Right lobe of liver (tissue), 6 donors: ENCODE measurements around the gene GALNT10. TPM values are rescaled to one million over a fixed set of nuclear protein-coding genes. Genes with fewer than 3 reads are reported as not detected.

Source experiments
- ATAC-seq, 4 donors: fragments of 200-7000 bp; cut with Tn5 transposase; one replicate each; pipeline ENCODE4 v1.9.1; 2020; ENCODE audit warnings: mild to moderate bottlenecking in 4 of 4, moderate library complexity in 4 of 4
- DNase-seq, 3 donors: peaks; one replicate each; pipeline ENCODE4 v3.0.0-alpha.2; 2020
- H3K27ac ChIP-seq, 3 donors: fragments of 200-600 bp; one replicate each; pipeline ENCODE4 v1.8.0; 2022
- H3K27me3 ChIP-seq, 2 donors: fragments of 200-600 bp; one replicate each; pipeline ENCODE4 v1.8.0; 2022
- H3K36me3 ChIP-seq, 4 donors: fragments of 200-600 bp; sonication (generic) in 1 of 4; one replicate each; pipeline versions ENCODE4 v1.5.1 to v1.8.0; 2017 to 2022; ENCODE audit warnings: control low read depth in 1 of 4
- H3K4me1 ChIP-seq, 4 donors: fragments of 200-600 bp; sonication (generic) in 1 of 4; one replicate each; pipeline versions ENCODE4 v1.5.1 to v1.8.0; 2017 to 2022; ENCODE audit warnings: control low read depth in 1 of 4
- H3K4me3 ChIP-seq, 3 donors: fragments of 200-600 bp; one replicate each; pipeline ENCODE4 v1.8.0; 2022
- H3K9me3 ChIP-seq, 4 donors: fragments of 200-600 bp; sonication (generic) in 1 of 4; one replicate each; pipeline versions ENCODE4 v1.5.1 to v1.8.0; 2017 to 2022; ENCODE audit warnings: control low read depth in 1 of 4
- POLR2A ChIP-seq: fragments of 450-650 bp; IDR thresholded peaks from one replicate; pipeline ENCODE4 v1.6.1; 2017; ENCODE audit warnings: antibody characterized with exemption, mild to moderate bottlenecking
- WGBS: methylation state at CpG from one replicate; pipeline ENCODE4 v1.1.6; 2018; ENCODE audit warnings: low coverage, low lambda C conversion rate; ENCODE audit not compliant: insufficient coverage; ENCODE audit errors: missing lambda C conversion rate; 5-methylcytosine and 5-hydroxymethylcytosine counted together
- intact Hi-C, 2 donors: fragments of 100-400 bp; cut with DNase I; formaldehyde crosslinking; loops; one replicate each; pipeline versions ENCODE4 v1.11.2 to v1.14.1; 2022
- total RNA-seq, 6 experiments: library from RNA; depleted of rRNA in 2 of 6; stranded (reverse); fragments of >200 nt in 2 of 6; fragmentation: NEBNext Ultra II Directional in 3 of 6; extraction: Animal tissue kit (Norgen Biotek cat#: 25700) in 3 of 6; gene quantifications; one replicate each; pipeline versions ENCODE4 v1.1.0 to v1.2.4, GENCODE V29; 2016 to 2023
- TF ChIP-seq, protein P1 (sequence below), 4 donors: fragments of 200-600 bp in 3 of 4; fragments of 450-650 bp in 1 of 4; IDR thresholded peaks; one replicate each; pipeline versions ENCODE4 v1.5.1 to v1.8.0; 2016 to 2022; ENCODE audit warnings: antibody characterized with exemption in 4 of 4, mild to moderate bottlenecking in 2 of 4
- donor health status: DM: no; HTN: yes; CAD: no.
- donor health status: DM: no; HTN: no; CAD: no.
- donor health status: DM: no; HTN: no; CAD: no.
- donor health status: DM: no; HTN: yes; CAD: no.
- donor health status: DM: no; HTN: yes; CAD: no.

GALNT10 gene
- total RNA-seq, 6 experiments from 2014 or later = 4.0 to 9.7 (median 7.1) TPM

DNA sequence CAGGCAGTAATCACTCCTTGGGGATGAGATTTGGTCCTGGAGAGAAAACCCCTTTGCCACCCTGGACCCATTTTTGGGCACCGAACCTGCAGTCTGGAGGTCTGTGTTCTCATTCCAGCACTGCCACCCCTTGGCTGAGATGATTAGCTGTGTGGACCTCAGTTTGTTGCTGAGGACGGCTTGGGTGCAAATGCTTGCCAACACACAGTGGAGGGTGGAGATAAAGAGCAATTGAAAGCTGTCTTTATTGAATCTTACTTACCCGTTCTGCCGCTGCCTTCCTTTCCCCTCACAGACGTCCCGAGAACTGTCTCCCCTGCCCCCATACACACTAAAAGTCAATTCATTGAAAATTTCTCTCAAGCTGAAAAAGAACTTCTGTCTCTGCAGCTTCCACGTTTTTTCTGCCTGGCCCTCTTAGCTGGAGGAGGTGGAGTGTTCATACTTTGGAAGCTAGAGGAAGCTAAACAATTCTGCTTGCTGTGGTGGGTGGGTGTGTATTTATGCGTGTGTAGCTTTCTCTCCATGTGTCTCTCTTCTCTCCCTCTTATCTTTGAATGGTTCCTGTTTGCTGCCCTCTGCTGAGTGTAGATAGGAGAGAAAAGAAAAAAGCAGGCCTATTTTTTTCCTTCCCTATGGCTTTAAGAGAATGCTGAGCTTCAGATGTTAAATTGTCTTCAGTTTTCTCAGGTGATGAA is 6.6 kb downstream of the GALNT10 start:
- WGBS = 31% methylated on average over 8 of the region's 8 CpGs
- no peak for DNase-seq
- Histone ChIP-seq H3K27ac (no peak overlapping the region), H3K9me3 (no peaks in the 10 kb centered on the region), H3K4me1 (no peaks in the 10 kb centered on the region), H3K27me3 (no peaks in the 10 kb centered on the region), H3K36me3 (no peaks in the 10 kb centered on the region), H3K4me3 (no peak overlapping the region)
- intact Hi-C loops = loop anchor here in 1 of 2 donors (10.0 kb wide), 1 partner anchor 222 kb away; no protein-coding TSS in a partner anchor
- TF ChIP-seq, protein P1, sequence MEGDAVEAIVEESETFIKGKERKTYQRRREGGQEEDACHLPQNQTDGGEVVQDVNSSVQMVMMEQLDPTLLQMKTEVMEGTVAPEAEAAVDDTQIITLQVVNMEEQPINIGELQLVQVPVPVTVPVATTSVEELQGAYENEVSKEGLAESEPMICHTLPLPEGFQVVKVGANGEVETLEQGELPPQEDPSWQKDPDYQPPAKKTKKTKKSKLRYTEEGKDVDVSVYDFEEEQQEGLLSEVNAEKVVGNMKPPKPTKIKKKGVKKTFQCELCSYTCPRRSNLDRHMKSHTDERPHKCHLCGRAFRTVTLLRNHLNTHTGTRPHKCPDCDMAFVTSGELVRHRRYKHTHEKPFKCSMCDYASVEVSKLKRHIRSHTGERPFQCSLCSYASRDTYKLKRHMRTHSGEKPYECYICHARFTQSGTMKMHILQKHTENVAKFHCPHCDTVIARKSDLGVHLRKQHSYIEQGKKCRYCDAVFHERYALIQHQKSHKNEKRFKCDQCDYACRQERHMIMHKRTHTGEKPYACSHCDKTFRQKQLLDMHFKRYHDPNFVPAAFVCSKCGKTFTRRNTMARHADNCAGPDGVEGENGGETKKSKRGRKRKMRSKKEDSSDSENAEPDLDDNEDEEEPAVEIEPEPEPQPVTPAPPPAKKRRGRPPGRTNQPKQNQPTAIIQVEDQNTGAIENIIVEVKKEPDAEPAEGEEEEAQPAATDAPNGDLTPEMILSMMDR (IDR thresholded peaks at IDR 0.05) = peak in 3 of 4 donors; percentile 20 to 23 (median 20)
- TF ChIP-seq POLR2A = no peak
- peak; percentile 64 to 83 (median 79) for ATAC-seq

DNA sequence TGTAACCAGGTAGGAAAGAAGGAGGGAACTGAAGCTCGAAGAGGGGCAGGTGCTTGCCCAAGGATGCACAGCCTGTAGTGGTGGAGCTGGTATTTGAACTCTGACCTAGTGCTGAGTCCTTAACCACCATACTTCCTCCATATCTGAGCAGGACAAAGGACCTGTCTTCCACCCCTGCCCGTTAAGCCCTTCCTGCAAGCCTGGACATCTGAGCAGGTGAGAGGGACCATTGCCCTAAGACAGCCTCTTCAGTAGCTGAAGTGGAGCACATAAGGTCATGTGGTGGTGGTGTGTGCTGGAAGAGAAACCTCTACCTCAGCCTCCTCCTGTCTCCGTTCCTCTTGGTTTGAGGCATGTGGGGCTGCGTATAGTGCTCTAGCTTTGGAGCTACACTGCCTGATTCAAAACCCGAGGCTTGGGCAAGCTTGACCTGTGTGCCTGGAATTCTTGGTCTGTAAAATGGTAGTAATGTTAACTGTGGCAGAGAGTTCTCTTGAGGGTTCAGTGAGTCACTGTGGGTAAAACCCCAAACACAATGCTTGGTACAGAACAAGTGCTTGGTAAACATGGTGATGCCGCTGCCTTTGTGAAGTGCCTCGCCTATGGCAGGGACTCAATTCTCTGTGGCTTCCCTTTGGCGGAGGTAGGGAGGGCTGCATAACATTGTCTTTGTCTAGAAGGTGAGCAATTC is 7.4 kb downstream of the GALNT10 start:
- no peaks in the 10 kb centered on the region for H3K4me1 ChIP-seq
- 60% methylated on average over 1 of the region's 8 CpGs for WGBS
- no peak overlapping the region for H3K4me3 ChIP-seq
- H3K27ac ChIP-seq = no peak overlapping the region
- ATAC-seq (no peak), DNase-seq (no peak)
- no peaks in the 10 kb centered on the region for H3K27me3 ChIP-seq
- no peak for TF ChIP-seq POLR2A
- TF ChIP-seq, protein P1 (IDR thresholded peaks at IDR 0.05) = no peak
- intact Hi-C loops = loop anchor here in 1 of 2 donors (10.0 kb wide), 1 partner anchor 223 kb away; no protein-coding TSS in a partner anchor
- H3K9me3 ChIP-seq = no peaks in the 10 kb centered on the region
- H3K36me3 ChIP-seq = no peaks in the 10 kb centered on the region

DNA sequence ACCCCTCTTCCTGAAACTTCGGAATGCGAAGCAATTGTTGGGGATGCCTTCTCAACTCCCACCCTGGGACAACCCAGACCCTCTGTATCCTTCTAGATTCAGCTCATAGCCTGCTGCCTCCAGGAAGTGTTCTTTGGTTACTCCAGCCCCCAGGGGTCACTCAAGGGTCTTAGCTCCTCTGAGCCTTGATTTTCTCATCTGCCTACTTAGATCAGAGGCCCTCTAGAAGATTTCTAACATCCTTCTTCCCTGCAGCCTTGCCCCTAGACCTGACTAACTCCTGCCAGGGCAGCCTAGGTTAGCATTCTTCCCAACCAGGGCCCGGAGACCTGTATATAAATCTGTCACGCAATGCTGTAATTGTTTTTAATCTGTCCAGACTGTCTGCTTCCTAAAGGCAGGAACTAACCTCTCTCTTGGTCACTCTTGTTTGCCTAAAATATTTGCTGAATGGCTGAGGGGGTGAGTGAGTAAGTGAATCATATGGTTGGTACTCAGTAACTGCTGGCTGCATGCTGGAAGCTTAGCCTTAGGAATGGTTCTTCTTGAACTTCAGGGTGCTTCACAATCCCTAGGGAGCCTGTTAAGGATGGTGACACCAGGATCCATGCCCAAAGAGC is 8.2 kb downstream of the GALNT10 start:
- no peaks in the 10 kb centered on the region for H3K36me3 ChIP-seq
- H3K9me3 ChIP-seq = no peaks in the 10 kb centered on the region
- H3K4me3 ChIP-seq = no peak overlapping the region
- H3K27ac ChIP-seq = no peak overlapping the region
- H3K27me3 ChIP-seq = no peaks in the 10 kb centered on the region
- no peak for TF ChIP-seq POLR2A
- TF ChIP-seq, protein P1 (IDR thresholded peaks at IDR 0.05) = no peak
- H3K4me1 ChIP-seq = no peaks in the 10 kb centered on the region
- no peak for DNase-seq
- 79% methylated on average over 3 of the region's 4 CpGs for WGBS
- ATAC-seq = peak in 1 of 4 donors; percentile 36
- intact Hi-C loops = loop anchor here in 1 of 2 donors (10.0 kb wide), 1 partner anchor 224 kb away; no protein-coding TSS in a partner anchor

DNA sequence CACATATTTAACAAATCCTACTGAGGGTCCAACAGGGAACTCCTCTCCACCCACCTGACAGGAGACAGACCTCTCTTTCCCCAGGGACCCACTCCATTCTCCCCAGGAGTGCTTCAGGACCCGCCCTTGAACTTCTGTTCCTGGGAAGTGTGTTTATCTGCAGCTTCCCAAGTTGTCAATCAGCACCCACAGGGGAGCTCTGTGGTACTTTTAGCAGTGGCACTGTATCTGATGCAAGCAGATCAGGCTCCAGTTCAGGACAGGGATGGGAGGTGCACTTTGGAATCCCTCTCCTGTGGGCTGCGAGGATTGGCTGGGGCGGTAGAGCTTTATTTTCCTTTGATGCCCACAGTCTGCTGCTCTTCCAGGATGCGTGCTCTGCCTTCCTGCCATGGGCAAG is 8.7 kb downstream of the GALNT10 start:
- no peak overlapping the region for H3K27ac ChIP-seq
- no peak for DNase-seq
- WGBS = 60% methylated on average over 1 of the region's 4 CpGs
- intact Hi-C loops = loop anchor here in 1 of 2 donors (10.0 kb wide), 1 partner anchor 224 kb away; no protein-coding TSS in a partner anchor
- H3K9me3 ChIP-seq = no peaks in the 10 kb centered on the region
- no peaks in the 10 kb centered on the region for H3K27me3 ChIP-seq
- H3K36me3 ChIP-seq = no peaks in the 10 kb centered on the region
- no peaks in the 10 kb centered on the region for H3K4me1 ChIP-seq
- ATAC-seq = no peak
- TF ChIP-seq POLR2A = no peak
- TF ChIP-seq, protein P1 (IDR thresholded peaks at IDR 0.05) = no peak
- H3K4me3 ChIP-seq = no peak overlapping the region
